Neural cell (in vitro differentiated cells): ENCODE data around the gene LPAR1. TPM values are rescaled to one million over a fixed set of nuclear protein-coding genes. Genes with fewer than 3 reads are reported as not detected.

Experiments
- H2AFZ ChIP-seq: fragments of 200-600, 300-800 bp; sonication (generic), shearing (Covaris generic); 2 replicates; pipeline ENCODE4 v1.6.0; 2014; ENCODE audit warnings: low read depth, mild to moderate bottlenecking, antibody characterized with exemption, low read length, moderate library complexity
- H3F3A ChIP-seq: fragments of 200-600 bp; shearing (Covaris generic); 2 replicates; pipeline ENCODE4 v1.6.1; 2016; ENCODE audit warnings: mild to moderate bottlenecking, moderate library complexity, mixed read lengths, antibody characterized with exemption, low read length; ENCODE audit not compliant: insufficient read depth, poor library complexity, severe bottlenecking
- H3K27ac ChIP-seq: fragments of 200-600, 300-800 bp; sonication (generic), shearing (Covaris generic); 2 replicates; pipeline ENCODE4 v1.5.1; 2014; ENCODE audit warnings: mild to moderate bottlenecking, low read length, moderate library complexity
- H3K27me3 ChIP-seq: fragments of 300-800, 200-600 bp; sonication (generic), shearing (Covaris generic); 2 replicates; pipeline ENCODE4 v1.6.0; 2014; ENCODE audit warnings: mild to moderate bottlenecking, low read depth, low read length, moderate library complexity; ENCODE audit not compliant: insufficient read depth
- H3K36me3 ChIP-seq: fragments of 300-800, 200-600 bp; sonication (generic), shearing (Covaris generic); 2 replicates; pipeline ENCODE4 v1.5.1; 2014; ENCODE audit warnings: mild to moderate bottlenecking, antibody characterized with exemption, low read length, moderate library complexity; ENCODE audit not compliant: insufficient read depth
- H3K4me2 ChIP-seq: fragments of 300-800, 200-600 bp; sonication (generic), shearing (Covaris generic); 2 replicates; pipeline ENCODE4 v1.6.0; 2014; ENCODE audit warnings: mild to moderate bottlenecking, low read length
- H3K4me3 ChIP-seq: fragments of 300-800, 200-600 bp; sonication (generic), shearing (Covaris generic); 2 replicates; pipeline ENCODE4 v1.5.1; 2014; ENCODE audit warnings: mild to moderate bottlenecking, low read length, moderate library complexity
- H3K79me2 ChIP-seq: fragments of 200-600 bp; shearing (Covaris generic); replicated peaks from 2 replicates; pipeline ENCODE4 v1.6.0; 2014; ENCODE audit warnings: mild to moderate bottlenecking, low read length, moderate library complexity; ENCODE audit not compliant: insufficient read depth
- H3K9ac ChIP-seq: fragments of 300-800, 200-600 bp; sonication (generic), shearing (Covaris generic); 2 replicates; pipeline ENCODE4 v1.6.1; 2016; ENCODE audit warnings: mild to moderate bottlenecking, low read length, mixed read lengths
- H3K9me2 ChIP-seq: fragments of 200-600 bp; shearing (Covaris generic); 2 replicates; pipeline ENCODE4 v1.6.1; 2016; ENCODE audit warnings: mild to moderate bottlenecking, low read length, mixed read lengths; ENCODE audit not compliant: insufficient read depth
- H3K9me3 ChIP-seq: fragments of 200-600, 300-800 bp; sonication (generic), shearing (Covaris generic); 2 replicates; pipeline ENCODE4 v1.6.1; 2016; ENCODE audit warnings: mild to moderate bottlenecking, mixed run types, low read length, moderate library complexity, mixed read lengths
- H4K20me1 ChIP-seq: fragments of 200-600 bp; shearing (Covaris generic); 2 replicates; pipeline ENCODE4 v1.6.1; 2016; ENCODE audit warnings: mild to moderate bottlenecking, mixed run types; ENCODE audit not compliant: insufficient read depth
- CTCF ChIP-seq: fragments of 450-650 bp; IDR thresholded peaks from 2 replicates; pipeline ENCODE4 v1.5.1; 2014; ENCODE audit warnings: antibody characterized with exemption, mild to moderate bottlenecking, moderate library complexity; ENCODE audit not compliant: poor library complexity, severe bottlenecking
- EP300 ChIP-seq: fragments of 450-650 bp; conservative IDR thresholded peaks from 2 replicates; pipeline ENCODE4 v1.6.1; 2014; ENCODE audit warnings: antibody characterized with exemption, mild to moderate bottlenecking, moderate library complexity; ENCODE audit not compliant: poor library complexity, severe bottlenecking
- EZH2 ChIP-seq: fragments of 200-600, 300-800 bp; shearing (Covaris generic), sonication (generic); IDR thresholded peaks from 2 replicates; pipeline ENCODE4 v1.6.1; 2014; ENCODE audit warnings: antibody characterized with exemption, low read length, borderline replicate concordance, mild to moderate bottlenecking; ENCODE audit not compliant: insufficient read depth, poor library complexity, severe bottlenecking
- MXI1 ChIP-seq: fragments of 450-650 bp; conservative IDR thresholded peaks from 2 replicates; pipeline ENCODE4 v1.6.1; 2014; ENCODE audit warnings: antibody characterized with exemption, mild to moderate bottlenecking; ENCODE audit not compliant: poor library complexity, severe bottlenecking
- POLR2AphosphoS5 ChIP-seq: IDR thresholded peaks from 2 replicates; pipeline ENCODE4 v1.6.1; 2012
- RAD21 ChIP-seq: fragments of 450-650 bp; conservative IDR thresholded peaks from 2 replicates; pipeline ENCODE4 v1.6.1; 2014; ENCODE audit warnings: antibody characterized with exemption, mild to moderate bottlenecking, moderate library complexity
- REST ChIP-seq: IDR thresholded peaks from 2 replicates; pipeline ENCODE4 v1.6.1; 2012; ENCODE audit warnings: borderline replicate concordance
- SMC3 ChIP-seq: fragments of 450-650 bp; conservative IDR thresholded peaks from 2 replicates; pipeline ENCODE4 v1.6.1; 2014; ENCODE audit warnings: antibody characterized with exemption, mild to moderate bottlenecking, moderate library complexity; ENCODE audit not compliant: poor library complexity
- TAF1 ChIP-seq: IDR thresholded peaks from 2 replicates; pipeline ENCODE4 v1.6.1; 2012; ENCODE audit warnings: low read depth
- polyA plus RNA-seq: library from polyadenylated mRNA; depleted of rRNA; stranded (reverse); fragments of >200 nt; gene quantifications from 2 replicates; pipeline ENCODE4 v1.2.3, GENCODE V29; 2014

The LPAR1 gene
- polyA plus RNA-seq, 1 donor from 2014 or later = 0.54 TPM

- Histone ChIP-seq H3F3A (no peaks in the 10 kb centered on the region), H3K27me3 (no peaks in the 10 kb centered on the region), H3K4me3 (no peak overlapping the region), H3K9me3 (no peaks in the 10 kb centered on the region), H3K36me3 (no peaks in the 10 kb centered on the region), H3K79me2 (no peaks in the 10 kb centered on the region), H3K9ac (no peak overlapping the region), H3K27ac (no peak overlapping the region), H3K4me2 (no peak overlapping the region), H4K20me1 (no peaks in the 10 kb centered on the region), H2AFZ (no peak overlapping the region), H3K9me2 (no peaks in the 10 kb centered on the region)
- TF ChIP-seq SMC3 (no peak), POLR2AphosphoS5 (no peak)
Measured at GRCh38 chr9:110967196-110967595, 71.1 kb downstream of the LPAR1 start.

GRCh38 chr9:110960288-110960687, 78.0 kb downstream of the LPAR1 start:
- no peaks in the 10 kb centered on the region for H3F3A ChIP-seq
- H3K79me2 ChIP-seq = no peaks in the 10 kb centered on the region
- H3K9ac ChIP-seq = no peak overlapping the region
- no peaks in the 10 kb centered on the region for H4K20me1 ChIP-seq
- no peaks in the 10 kb centered on the region for H3K27me3 ChIP-seq
- no peak overlapping the region for H2AFZ ChIP-seq
- peaks cover 5% of the 10 kb centered on the region for H3K9me3 ChIP-seq
- TF ChIP-seq EZH2 (no peak), TAF1 (no peak), REST (no peak), EP300 (no peak), SMC3 (no peak), RAD21 (no peak), MXI1 (no peak), CTCF (no peak), POLR2AphosphoS5 (no peak)
- H3K9me2 ChIP-seq = no peaks in the 10 kb centered on the region
- no peak overlapping the region for H3K4me3 ChIP-seq
- H3K27ac ChIP-seq = no peak overlapping the region
- no peaks in the 10 kb centered on the region for H3K36me3 ChIP-seq
- no peak overlapping the region for H3K4me2 ChIP-seq

- no peaks in the 10 kb centered on the region for H3F3A ChIP-seq
- no peaks in the 10 kb centered on the region for H3K36me3 ChIP-seq
- H3K4me2 ChIP-seq = no peak overlapping the region
- no peaks in the 10 kb centered on the region for H3K27me3 ChIP-seq
- no peak overlapping the region for H3K9ac ChIP-seq
- no peak overlapping the region for H2AFZ ChIP-seq
- no peak overlapping the region for H3K27ac ChIP-seq
- peaks cover 5% of the 10 kb centered on the region for H3K9me3 ChIP-seq
- no peaks in the 10 kb centered on the region for H4K20me1 ChIP-seq
- TF ChIP-seq EP300 = no peak
- no peaks in the 10 kb centered on the region for H3K9me2 ChIP-seq
- no peaks in the 10 kb centered on the region for H3K79me2 ChIP-seq
- no peak overlapping the region for H3K4me3 ChIP-seq
Measured at GRCh38 chr9:110958847-110959246, 79.4 kb downstream of the LPAR1 start.
